HG03095 (cell line): ENCODE results near the gene NHP2.

ENCODE experiments used
- ATAC-seq: cut with Tn5 transposase; IDR thresholded peaks from one replicate; pipeline ENCODE4 v1.9.1; 2021; ENCODE audit warnings: moderate library complexity; ENCODE audit not compliant: unreplicated experiment

The NHP2 gene

DNA sequence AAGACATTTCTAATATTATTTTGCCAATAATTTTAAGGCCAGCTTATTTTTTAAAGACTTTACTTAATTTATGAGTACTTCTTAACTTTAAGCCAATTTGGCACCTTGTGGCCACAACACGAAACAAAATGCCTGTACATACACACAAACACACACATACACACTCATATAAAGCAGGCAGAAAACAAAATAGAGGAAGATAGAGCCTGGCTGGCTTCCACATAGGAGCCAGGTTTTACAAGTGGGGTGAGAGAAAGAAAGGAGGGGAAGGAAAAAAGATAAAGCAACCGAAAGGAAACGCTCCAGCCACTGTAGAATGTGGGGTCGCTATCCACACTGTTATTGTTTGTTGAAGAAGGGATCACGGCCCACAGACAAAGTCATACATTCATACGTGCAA, 23.1 kb upstream of the NHP2 start:
- no peak for ATAC-seq

DNA sequence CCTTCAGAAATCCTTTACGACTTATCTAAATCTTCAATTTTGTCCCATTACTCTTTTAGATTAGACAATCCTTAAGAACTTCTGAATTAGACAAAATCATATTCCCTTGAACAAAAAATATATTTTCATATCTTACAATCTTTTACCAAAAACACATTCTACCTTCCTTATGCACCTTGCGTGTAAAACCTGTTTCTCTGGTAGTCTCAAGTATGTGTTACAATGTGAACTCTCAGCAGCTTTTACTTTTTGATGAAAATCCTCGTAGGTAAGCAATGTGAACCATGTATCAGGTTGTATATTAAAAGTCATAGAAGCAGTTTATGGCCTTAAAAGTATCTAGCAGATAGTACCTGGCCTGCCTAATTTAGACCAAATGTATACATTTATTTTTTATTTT, 20.8 kb upstream of the NHP2 start:
- no peak for ATAC-seq

DNA sequence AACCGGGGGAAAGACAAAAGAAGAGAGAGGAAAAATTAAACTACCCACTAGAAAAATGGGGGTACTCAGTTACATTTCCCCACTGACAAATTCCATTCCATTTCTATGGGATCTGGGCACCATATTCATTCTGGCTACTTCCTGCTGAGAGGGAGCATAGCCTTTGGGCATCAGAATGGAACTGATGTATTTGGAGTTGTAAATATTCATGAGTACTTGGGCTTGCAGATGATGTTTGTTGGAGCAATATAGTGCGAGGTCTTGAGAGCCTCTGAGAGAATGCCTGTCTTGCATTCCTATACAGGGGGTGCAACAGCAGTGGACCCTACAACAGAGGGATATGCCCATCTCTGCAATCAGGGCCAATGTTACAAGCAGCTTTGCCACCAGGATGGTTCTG, 16.8 kb upstream of the NHP2 start:
- ATAC-seq = no peak

DNA sequence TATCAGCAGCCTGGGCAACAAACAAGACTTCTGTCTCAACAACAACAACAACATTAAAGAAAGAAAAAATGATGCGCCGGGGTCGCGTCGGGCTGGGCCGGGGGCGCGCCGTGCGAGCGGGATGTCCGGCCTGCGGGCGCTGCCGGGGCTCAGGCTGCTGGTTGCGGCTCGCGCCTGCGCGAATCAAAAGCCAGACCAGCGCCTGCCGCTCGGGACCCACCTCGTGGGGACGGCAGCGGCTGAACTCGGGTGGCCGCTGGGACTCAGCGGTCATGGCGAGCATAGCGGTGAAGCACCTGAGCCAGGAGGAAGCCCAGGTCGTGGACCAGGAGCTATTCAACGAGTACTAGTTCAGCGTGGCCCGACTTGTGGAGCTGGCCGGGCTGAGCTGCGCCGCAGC, 11.9 kb upstream of the NHP2 start:
- no peak for ATAC-seq

DNA sequence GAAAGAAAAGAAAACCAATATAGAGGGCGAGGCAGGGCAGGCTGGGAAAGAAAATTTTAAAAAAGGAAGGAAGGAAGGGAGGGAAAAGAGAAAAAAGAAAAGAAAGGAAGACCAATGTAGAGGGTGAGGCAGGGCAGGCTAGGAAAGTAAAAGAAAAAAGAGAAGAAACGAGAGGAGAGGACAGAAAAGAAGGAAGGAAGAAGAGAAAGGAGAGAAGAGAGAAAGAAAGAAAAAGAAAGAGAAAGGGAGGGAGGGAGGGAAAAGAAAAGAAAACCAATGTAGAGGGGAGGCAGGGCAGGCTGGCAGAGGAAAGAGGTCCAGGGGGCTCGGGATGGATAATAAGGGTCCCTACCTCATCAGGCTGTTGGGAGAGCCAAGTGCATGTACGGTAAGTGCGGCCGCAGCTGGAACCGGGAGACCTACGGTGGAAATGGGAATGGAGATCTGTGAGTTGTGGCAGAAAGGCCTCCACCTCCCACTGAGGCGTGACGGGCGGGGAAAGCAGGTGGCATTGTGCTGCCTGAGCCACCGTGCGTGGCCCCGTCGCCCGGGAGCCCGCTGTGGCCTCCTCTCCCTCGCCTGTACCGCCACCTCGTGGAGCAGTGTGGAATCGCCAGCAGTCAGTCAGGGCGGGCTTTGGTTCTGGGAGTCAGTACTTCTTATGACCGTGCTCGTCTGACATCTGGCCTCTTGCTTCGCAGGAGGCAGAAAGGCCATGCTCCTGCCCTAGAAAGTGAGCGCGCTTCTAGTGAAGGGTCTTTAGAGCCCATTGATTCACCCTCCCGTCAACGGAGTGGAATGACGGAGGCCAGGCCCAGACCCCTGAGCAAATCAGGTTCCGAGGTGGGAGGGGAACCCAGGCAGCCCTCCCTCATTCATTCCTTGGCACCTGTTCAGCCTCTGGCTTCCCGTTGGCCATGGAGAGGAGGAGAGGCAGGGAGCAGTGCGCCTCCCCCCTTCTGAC, 10.4 kb upstream of the NHP2 start:
- ATAC-seq = peak; percentile 94

DNA sequence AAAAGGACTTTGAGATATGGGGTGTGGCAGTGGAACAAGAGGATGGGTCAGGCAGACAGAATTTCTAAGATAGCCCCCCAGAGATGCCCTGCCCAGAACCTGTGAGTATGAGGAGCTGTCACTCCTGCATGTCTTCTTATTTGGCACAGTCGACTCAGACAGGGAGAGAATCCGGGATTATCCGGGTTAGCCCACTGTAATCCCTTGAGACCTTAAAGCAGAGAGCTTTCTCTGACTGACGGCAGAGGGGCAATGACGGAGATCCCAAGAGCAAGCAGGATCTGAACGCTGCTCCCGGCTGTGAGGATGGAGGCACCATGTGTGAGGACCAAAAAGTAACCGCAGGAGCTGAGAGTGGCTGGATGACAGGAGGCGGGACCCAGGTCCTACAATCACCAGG, 8.8 kb upstream of the NHP2 start:
- no peak for ATAC-seq

DNA sequence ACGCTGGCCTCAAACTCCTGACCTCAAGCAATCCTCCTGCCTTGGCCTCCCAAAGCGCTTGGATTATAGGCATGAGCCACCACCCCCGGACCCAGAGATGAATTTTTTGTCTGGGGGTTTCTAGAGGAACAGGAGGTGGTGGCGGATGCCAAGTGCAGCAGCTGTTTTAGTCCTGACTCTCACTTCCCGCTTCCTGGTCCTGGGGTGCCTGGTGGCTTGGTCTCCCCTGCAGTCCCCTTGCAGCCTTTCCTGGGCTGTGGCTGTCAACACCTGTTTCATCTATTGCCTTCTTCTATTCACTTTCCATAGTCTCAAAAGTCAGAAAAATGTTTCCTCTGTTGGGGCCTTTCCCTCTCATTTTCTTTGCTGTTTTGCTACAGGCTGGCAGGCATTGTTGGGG, 6.5 kb upstream of the NHP2 start:
- ATAC-seq = no peak

DNA sequence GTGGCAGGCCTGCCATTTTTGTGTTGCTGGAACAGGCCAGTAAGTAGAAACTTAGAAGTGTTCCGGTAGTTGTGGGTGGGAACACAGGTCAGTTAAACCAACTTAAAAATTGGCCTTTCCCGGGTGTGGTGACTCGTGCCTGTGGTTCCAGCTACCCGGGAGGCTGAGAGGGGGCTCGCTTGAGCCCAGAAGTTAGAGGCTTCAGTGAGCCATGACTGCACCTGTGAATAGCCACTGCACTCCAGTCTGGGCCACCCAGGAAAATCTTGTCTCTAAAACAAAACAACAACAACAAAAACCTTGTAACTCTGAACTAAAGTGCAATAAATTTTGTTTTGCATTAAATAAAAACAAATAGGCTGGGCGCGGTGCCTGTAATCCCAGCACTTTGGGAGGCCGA, 1.4 kb upstream of the NHP2 start:
- ATAC-seq = no peak

DNA sequence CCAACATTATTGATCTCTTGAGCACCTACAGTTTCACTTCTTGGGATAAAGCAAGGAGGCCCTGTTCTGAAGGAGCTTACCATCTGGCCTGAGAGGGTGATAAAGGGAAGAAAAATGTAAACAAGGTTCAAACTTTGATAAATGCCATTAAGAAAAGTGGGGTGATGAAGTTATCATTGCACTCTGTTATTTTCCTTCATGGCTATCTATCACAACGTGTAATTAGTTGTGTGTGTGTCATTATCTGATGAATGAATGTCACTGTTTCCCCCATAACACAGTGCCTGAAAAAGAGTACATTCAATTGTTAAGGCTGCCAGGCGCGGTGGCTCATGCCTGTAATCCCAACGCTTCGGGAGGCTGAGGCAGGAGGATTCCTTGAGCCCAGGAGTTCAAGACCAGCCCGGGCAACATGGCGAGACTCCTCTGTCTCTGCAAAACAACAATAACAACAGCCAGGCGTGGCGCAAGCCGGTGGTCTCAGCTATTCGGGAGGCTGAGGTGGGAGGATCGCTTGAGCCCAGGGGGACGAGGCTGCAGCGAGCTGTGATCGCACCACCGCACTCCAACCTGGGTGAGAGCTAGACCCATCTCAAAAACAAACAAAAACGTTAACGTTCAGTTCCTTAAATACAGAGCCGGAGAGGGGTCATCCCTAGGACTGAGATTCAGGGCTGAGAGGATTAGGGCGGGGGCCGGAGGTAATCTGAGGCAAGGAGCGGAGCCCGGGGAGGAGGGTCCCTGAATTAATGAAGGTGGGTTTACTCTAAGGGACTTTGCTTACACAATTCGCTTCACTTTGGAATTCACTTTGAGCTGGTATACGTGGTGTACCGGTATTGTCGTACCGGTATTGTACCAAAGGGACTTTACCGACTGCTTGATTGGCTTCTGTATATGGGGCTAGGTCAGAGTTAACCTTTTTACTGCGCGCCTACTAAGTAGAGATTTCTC, 917 bp downstream of the NHP2 start:
- ATAC-seq = no peak

DNA sequence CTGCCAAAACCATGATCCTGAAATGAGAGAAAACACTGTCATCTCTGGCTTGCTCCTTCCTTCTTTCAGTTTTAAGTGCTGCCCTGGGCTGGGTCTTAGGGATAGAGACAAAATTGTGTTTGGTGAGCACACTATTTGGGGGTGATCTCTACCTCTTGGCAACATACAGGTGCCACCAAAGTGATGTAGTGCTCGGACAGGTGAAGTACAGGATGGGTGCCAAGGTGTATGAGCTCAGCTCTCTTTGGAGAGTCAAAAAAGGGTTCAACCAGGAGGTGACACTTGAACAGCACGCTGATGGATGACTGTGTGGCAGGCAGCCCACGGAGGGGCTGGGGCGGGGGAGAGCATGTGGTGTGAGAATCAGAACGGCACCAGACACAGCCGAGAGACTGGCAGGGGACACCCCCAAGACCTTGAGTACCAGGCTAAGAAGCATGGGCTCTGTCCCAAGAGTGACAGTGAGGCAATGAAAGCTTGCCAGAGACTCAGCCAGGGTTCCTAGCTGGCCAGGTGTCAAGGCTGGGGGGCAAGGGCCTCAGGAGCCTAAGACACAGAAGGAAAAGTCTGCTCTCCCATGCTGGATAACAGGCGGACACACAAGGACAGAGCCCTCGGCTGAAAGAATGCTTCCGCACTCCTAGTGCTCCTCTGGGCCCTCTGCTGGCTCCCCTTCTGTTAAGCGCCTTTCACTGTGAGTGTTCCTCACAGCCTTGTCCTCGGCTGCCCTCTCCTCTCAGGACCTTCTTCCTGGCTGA, 2.5 kb downstream of the NHP2 start:
- ATAC-seq = no peak

DNA sequence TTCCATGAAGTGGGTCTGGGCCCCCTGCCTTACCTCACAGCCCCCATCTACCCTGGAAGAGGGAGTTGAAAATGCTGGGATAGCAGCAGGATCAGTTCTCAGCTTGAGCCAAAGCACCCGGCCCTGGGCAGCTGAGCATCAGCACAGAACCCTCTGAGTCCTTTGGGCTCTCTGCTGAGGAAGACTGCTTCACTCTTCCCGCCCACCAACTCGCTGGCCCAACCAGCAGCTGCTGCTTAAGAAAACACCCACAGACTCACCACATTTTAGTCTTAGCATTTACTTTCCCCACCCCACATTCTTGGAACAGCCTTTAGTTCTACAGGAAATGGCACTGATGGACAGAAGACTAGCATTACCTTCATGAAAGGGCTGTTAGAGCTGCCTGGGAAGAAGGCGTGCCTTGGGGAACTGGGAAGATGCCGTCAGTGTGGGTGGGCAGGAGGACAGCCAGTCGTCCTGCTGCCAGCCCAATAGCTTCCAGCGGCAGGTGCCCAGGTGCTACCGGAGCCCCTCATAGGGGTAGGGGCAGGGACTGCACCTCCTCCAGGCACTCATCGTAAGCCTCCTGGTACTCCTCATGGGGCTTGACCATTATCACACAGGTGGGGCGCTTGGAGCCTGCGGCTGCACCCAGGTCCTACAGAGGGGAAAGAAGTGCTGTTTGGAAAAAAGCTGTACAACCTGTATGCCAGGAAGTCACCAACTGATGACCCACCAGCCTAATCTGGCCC, 4.3 kb downstream of the NHP2 start:
- ATAC-seq = no peak

DNA sequence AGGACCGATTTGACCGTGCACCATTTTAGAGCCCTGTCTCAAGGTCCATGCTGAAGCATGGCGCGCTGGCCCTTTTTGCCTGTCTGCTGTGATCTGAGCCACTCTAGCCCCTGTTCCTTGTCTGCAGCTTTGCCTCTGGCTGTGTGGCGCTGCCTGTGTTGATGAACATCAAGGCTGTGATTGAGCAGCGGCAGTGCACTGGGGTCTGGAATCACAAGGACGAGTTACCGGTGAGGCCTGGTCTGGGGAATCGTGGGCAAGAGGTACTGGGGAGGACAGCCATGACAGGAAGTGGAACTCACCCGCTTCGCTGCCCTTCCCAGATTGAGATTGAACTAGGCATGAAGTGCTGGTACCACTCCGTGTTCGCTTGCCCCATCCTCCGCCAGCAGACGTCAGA, 6.3 kb downstream of the NHP2 start:
- no peak for ATAC-seq

DNA sequence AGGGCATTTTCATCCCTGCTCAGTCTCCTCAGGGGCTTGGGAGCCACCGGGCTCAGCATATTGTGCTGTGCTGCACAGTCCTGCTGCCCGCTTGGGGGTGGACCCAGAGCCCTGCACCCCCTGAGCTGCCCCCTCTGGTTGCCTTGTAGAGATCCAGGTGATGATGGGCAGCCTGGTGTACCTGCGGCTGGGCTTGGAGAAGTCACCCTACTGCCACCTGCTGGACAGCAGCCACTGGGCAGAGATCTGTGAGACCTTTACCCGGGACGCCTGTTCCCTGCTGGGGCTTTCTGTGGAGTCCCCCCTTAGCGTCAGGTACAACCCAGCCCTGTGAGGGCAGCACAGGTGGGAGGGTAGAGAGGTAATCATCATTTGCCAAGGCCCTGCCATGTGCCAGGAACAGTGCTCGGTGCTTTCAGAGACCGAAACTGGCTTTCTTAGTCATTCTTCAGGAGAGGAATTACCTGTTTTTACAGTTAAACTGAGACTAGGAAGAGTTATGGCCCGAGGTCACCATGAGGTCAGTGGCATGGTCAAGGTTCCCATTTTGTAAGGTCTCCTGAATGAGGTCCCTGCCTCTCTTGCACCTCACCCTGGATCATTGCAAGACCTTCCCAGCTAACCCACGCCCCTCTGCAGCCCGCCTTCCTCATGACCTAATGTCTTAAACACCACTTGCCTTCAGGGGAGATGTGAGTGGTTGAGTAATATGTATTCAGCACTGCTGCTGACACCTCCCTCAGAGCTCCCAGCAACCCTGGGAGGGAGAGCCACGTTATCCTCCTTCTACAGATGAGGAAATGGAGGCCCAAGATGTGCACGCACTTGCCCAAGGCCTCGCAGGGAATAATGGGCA, 7.5 kb downstream of the NHP2 start:
- peak; percentile 56 for ATAC-seq

DNA sequence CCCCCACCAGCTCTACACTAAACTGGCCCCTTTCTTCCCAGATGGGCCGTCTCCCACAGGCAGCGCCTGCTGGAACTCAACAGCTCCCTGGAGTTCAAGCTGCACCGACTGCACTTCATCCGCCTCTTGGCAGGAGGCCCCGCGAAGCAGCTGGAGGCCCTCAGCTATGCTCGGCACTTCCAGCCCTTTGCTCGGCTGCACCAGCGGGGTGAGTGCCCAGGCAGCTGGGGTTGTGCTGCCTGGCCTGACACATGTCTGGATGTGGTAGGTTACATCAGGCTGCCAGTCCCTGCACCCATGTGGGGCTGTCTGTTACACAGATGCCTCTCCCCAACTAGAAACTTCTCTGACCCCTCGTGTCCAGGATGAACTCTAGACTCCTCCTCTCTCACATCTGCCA, 9.8 kb downstream of the NHP2 start:
- no peak for ATAC-seq

DNA sequence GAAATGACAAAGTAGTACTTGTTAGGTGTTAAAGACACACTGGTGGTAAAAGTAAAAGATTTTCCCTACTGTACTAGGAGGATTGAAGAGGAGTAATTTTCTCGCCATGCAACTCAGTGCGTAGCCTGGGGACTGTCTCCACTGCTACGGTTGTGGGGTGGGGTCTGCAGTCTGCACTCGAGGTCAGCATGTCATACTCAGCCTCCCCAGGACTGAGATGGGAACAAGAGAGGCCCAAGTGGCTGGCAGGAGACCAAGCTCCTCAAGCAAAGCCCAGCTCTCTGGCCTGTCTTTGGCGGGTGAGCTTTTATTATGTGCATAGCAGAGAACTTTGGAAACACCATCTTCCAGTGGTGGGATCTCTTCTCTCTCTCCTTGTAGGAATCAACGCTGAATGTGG, 10.4 kb downstream of the NHP2 start:
- ATAC-seq = no peak

DNA sequence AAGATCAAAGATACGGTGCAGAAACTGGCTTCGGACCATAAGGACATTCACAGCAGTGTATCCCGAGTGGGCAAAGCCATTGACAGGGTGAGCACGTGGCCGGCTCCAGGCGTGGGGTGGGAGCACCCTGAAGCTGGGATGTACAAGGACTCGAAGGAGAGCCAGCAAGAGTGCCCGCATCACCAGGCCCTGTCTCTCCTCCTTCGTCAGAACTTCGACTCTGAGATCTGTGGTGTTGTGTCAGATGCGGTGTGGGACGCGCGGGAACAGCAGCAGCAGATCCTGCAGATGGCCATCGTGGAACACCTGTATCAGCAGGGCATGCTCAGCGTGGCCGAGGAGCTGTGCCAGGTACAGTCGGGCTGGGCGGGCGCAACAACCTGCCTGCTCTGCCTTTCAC, 11.0 kb downstream of the NHP2 start:
- ATAC-seq = no peak

DNA sequence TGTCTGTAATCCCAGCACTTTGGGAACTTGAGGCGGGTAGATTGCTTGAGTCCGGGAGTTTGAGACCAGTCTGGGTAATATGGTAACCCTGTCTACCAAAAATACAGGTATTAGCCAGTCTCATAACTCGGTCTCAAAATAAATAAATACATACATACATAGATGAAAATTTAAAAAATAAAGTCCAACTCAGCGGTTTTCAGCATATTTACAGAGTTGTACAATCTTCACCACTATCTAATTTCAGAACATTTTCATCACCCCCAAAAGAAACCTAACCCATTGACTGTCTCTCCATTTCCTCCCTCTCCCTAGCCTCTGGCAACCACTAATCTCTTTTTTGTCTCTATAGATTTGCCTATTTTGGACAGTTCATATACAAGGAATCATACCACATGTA, 12.1 kb downstream of the NHP2 start:
- ATAC-seq = no peak

DNA sequence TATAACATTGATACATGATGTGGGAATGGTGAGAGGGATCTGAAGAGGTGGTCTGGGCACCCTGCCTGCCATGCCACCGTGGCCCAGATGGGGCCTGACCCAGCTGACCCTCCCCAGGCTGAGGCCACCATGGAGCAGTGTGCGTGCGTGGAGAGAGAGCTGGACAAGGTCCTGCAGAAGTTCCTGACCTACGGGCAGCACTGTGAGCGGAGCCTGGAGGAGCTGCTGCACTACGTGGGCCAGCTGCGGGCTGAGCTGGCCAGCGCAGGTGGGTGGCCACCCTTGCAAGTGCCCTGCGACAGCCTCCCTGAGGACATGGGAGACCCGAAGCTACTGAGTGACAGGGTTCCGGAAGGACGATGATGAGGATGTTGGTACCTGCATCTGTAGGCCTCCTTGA, 15.7 kb downstream of the NHP2 start:
- ATAC-seq = no peak

DNA sequence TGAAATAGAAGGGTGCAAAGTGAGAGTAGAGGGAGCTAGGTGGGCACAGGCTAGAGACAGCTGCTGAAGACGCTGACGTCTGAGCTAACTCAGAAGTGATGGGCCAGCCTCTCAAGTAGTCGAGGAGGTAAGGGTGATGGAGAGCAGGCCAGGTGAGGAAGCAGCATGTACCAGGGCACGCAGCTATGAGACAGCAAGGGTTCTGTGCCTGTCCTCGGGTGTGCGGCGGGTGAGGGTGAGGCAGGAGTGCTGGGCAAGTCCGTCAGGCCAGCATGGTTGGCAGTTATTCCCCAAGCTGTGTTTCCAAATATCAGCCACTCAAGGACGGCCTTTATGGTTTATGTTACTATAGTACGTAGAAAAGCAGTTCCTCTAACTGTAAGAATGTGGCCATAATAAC, 16.7 kb downstream of the NHP2 start:
- ATAC-seq = no peak
